Loucy (cell line): ENCODE results near the gene RSPRY1.

Source experiments
- H2AFZ ChIP-seq: fragments of 200-600 bp; sonication (generic); 2 replicates; pipeline ENCODE4 v1.6.0; 2016; ENCODE audit warnings: antibody characterized with exemption, mild to moderate bottlenecking, low read length, moderate library complexity
- H3F3A ChIP-seq: fragments of 200-600 bp; 2 replicates; pipeline ENCODE4 v1.6.0; 2016; ENCODE audit warnings: antibody characterized with exemption, low read depth, mild to moderate bottlenecking
- H3K27me3 ChIP-seq: fragments of 200-600 bp; sonication (generic); 2 replicates; pipeline ENCODE4 v1.6.1; 2014; ENCODE audit warnings: low read length, mild to moderate bottlenecking; ENCODE audit not compliant: insufficient read depth, poor library complexity, severe bottlenecking
- H3K36me3 ChIP-seq: fragments of 200-600 bp; sonication (generic); 2 replicates; pipeline ENCODE4 v1.6.1; 2016; ENCODE audit warnings: low read length; ENCODE audit not compliant: insufficient read depth
- H3K4me1 ChIP-seq: fragments of 200-600 bp; sonication (generic); 2 replicates; pipeline ENCODE4 v1.5.1; 2014; ENCODE audit warnings: low read length, mild to moderate bottlenecking; ENCODE audit not compliant: insufficient read depth, poor library complexity, severe bottlenecking
- H3K4me2 ChIP-seq: fragments of 200-600 bp; sonication (generic); 2 replicates; pipeline ENCODE4 v1.6.0; 2014; ENCODE audit warnings: antibody characterized with exemption, low read length, low read depth, mild to moderate bottlenecking; ENCODE audit not compliant: poor library complexity, severe bottlenecking
- H3K4me3 ChIP-seq: fragments of 200-600 bp; sonication (generic); 2 replicates; pipeline ENCODE4 v1.5.1; 2014; ENCODE audit warnings: low read length, mild to moderate bottlenecking, mixed read lengths; ENCODE audit not compliant: poor library complexity, severe bottlenecking
- H3K79me2 ChIP-seq: fragments of 200-600 bp; sonication (generic); 2 replicates; pipeline ENCODE4 v1.6.1; 2014; ENCODE audit warnings: low read length; ENCODE audit not compliant: insufficient read depth
- H3K9ac ChIP-seq: fragments of 200-600 bp; sonication (generic); 2 replicates; pipeline ENCODE4 v1.6.0; 2014; ENCODE audit warnings: mild to moderate bottlenecking, low read depth, low read length, moderate library complexity; ENCODE audit not compliant: poor library complexity, severe bottlenecking
- H3K9me2 ChIP-seq: fragments of 200-600 bp; sonication (generic); replicated peaks from 2 replicates; pipeline ENCODE4 v1.6.1; 2016; ENCODE audit warnings: low read depth, low read length, mixed read lengths
- H3K9me3 ChIP-seq: fragments of 200-600 bp; sonication (generic); 2 replicates; pipeline ENCODE4 v1.6.1; 2014; ENCODE audit warnings: mild to moderate bottlenecking, antibody characterized with exemption, low read length, low read depth; ENCODE audit not compliant: insufficient read depth
- H4K20me1 ChIP-seq: fragments of 200-600 bp; sonication (generic); 2 replicates; pipeline ENCODE4 v1.6.0; 2014; ENCODE audit warnings: antibody characterized with exemption, low read length, mild to moderate bottlenecking; ENCODE audit not compliant: insufficient read depth, poor library complexity, severe bottlenecking
- CTCF ChIP-seq: fragments of 200-600 bp; sonication (generic); conservative IDR thresholded peaks from 2 replicates; pipeline ENCODE4 v1.5.1; 2014; ENCODE audit warnings: mild to moderate bottlenecking, antibody characterized with exemption, low read length
- EZH2phosphoT487 ChIP-seq: fragments of 200-600 bp; IDR thresholded peaks from 2 replicates; pipeline ENCODE4 v1.6.1; 2018; ENCODE audit warnings: antibody characterized with exemption, mild to moderate bottlenecking, moderate library complexity, borderline replicate concordance

RSPRY1 gene

GRCh38 chr16:57166451-57166850 lies 19.7 kb upstream of the RSPRY1 start:
- Histone ChIP-seq H4K20me1 (no peaks in the 10 kb centered on the region), H3K4me2 (no peak overlapping the region), H3F3A (no peaks in the 10 kb centered on the region), H3K4me3 (no peak overlapping the region), H3K4me1 (peaks cover 22% of the 10 kb centered on the region), H3K9me2 (no peaks in the 10 kb centered on the region), H3K79me2 (no peaks in the 10 kb centered on the region), H3K36me3 (peaks cover 44% of the 10 kb centered on the region; the same call in 1 of the 2 replicates), H2AFZ (no peak overlapping the region), H3K9ac (peak overlapping the region; percentile 55), H3K27me3 (no peaks in the 10 kb centered on the region), H3K9me3 (no peaks in the 10 kb centered on the region)
- TF ChIP-seq CTCF (no peak), EZH2phosphoT487 (no peak)

GRCh38 chr16:57166951-57167350 lies 19.2 kb upstream of the RSPRY1 start:
- H3K9me2 ChIP-seq: no peaks in the 10 kb centered on the region
- no peak overlapping the region for H3K4me3 ChIP-seq
- peaks cover 22% of the 10 kb centered on the region for H3K4me1 ChIP-seq
- peaks cover 49% of the 10 kb centered on the region; the same call in 1 of the 2 replicates for H3K36me3 ChIP-seq
- H3F3A ChIP-seq: no peaks in the 10 kb centered on the region
- H2AFZ ChIP-seq: no peak overlapping the region
- H4K20me1 ChIP-seq: no peaks in the 10 kb centered on the region
- H3K9ac ChIP-seq: peak overlapping the region; percentile 55
- H3K4me2 ChIP-seq: peak overlapping the region; percentile 49
- H3K27me3 ChIP-seq: no peaks in the 10 kb centered on the region
- TF ChIP-seq CTCF (no peak), EZH2phosphoT487 (no peak)
- H3K9me3 ChIP-seq: no peaks in the 10 kb centered on the region
- H3K79me2 ChIP-seq: no peaks in the 10 kb centered on the region

GRCh38 chr16:57167538-57167937 lies 18.6 kb upstream of the RSPRY1 start:
- H3K4me2 ChIP-seq: peak overlapping the region; percentile 49
- TF ChIP-seq EZH2phosphoT487 (no peak), CTCF (no peak)
- no peak overlapping the region for H2AFZ ChIP-seq
- no peaks in the 10 kb centered on the region for H3K9me3 ChIP-seq
- no peaks in the 10 kb centered on the region for H3K9me2 ChIP-seq
- peak overlapping the region; percentile 55 for H3K9ac ChIP-seq
- H3K27me3 ChIP-seq: no peaks in the 10 kb centered on the region
- H3F3A ChIP-seq: no peaks in the 10 kb centered on the region
- peaks cover 54% of the 10 kb centered on the region; the same call in 1 of the 2 replicates for H3K36me3 ChIP-seq
- peaks cover 22% of the 10 kb centered on the region for H3K4me1 ChIP-seq
- no peaks in the 10 kb centered on the region for H3K79me2 ChIP-seq
- H4K20me1 ChIP-seq: no peaks in the 10 kb centered on the region
- peak overlapping the region; percentile 2 for H3K4me3 ChIP-seq
